ENCODE measurements around the gene DHX57.

DNA sequence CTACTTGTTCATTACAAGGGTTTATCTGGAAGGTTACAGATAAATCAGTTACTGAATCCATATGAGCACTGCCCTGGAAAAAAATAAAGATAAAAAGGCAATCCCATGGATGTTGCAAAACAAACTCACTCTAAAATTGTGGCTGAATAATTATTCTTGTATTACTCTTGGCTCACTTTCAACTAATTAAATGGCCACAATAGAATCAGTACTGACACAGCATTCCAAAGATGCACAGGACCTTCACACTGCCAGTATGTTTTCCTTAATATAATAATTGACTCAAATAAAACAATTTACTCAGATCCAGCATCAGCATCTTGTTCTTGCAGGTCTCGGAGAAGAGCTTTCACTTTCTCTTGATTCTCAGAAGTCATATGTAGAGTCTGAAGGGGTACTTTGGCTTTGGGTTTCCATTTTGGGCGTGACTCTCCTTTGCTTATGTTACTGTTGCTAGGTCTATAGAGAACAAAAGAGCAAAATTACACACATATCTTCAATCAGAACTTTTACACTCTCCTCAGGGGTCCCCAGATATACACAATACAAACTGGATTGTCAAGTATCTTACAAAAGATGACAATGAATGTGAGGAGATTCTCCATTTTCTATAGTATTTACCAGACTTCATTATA lies 12.6 kb downstream of the DHX57 start:
- no peak for TF ChIP-seq CTCF (conservative IDR thresholded peaks at IDR 0.05)
- no peak for TF ChIP-seq ZFX (IDR thresholded peaks at IDR 0.05)
